Keratinocyte (primary cell): Measurements from ENCODE around the gene ZMIZ1. TPM values are rescaled to one million over a fixed set of nuclear protein-coding genes. Genes with fewer than 3 reads are reported as not detected.

Experiments used
- DNase-seq: peaks from one replicate; pipeline ENCODE4 v3.0.0-alpha.2; 2011; ENCODE audit warnings: low read depth, missing footprints, low spot score
- FAIRE-seq: peaks from 2 replicates; lab custom pipeline; 2011; peaks lifted over from hg19 to GRCh38; lab: Jason Lieb, UNC
- H2AFZ ChIP-seq: 2 replicates; pipeline ENCODE4 v1.6.0; 2012; ENCODE audit warnings: low read length, control low read depth, inconsistent platforms; ENCODE audit not compliant: control insufficient read depth
- H3K27ac ChIP-seq: 2 replicates; pipeline ENCODE4 v1.5.1; 2011; ENCODE audit warnings: low read length; ENCODE audit not compliant: control insufficient read depth, insufficient read depth
- H3K27me3 ChIP-seq: 3 replicates; pipeline ENCODE4 v1.6.0; 2011; ENCODE audit warnings: low read length; ENCODE audit not compliant: control insufficient read depth, insufficient read depth; ENCODE audit errors: extremely low read depth
- H3K36me3 ChIP-seq, 2 experiments: 2 replicates in 1 of 2; 3 replicates in 1 of 2; pipeline ENCODE4 v1.5.1; 2011; ENCODE audit warnings: low read length in 2 of 2, mild to moderate bottlenecking in 1 of 2; ENCODE audit not compliant: control insufficient read depth in 2 of 2, insufficient read depth in 2 of 2; ENCODE audit errors: extremely low read depth in 1 of 2
- H3K4me1 ChIP-seq: 3 replicates; pipeline ENCODE4 v1.5.1; 2011; ENCODE audit warnings: low read length; ENCODE audit not compliant: control insufficient read depth, insufficient read depth; ENCODE audit errors: extremely low read depth
- H3K4me2 ChIP-seq: 3 replicates; pipeline ENCODE4 v1.6.0; 2011; ENCODE audit warnings: low read depth, low read length; ENCODE audit not compliant: control insufficient read depth, insufficient read depth; ENCODE audit errors: extremely low read depth
- H3K4me3 ChIP-seq, 3 experiments: fragments of 200-600 bp in 1 of 3; sonication (generic) in 1 of 3; 2 replicates in 2 of 3; 3 replicates in 1 of 3; pipeline ENCODE4 v1.5.1; 2011 to 2016; ENCODE audit warnings: low read length in 3 of 3, mild to moderate bottlenecking in 3 of 3, control low read depth in 2 of 3, inconsistent platforms in 1 of 3, low read depth in 1 of 3, mixed read lengths in 1 of 3, mixed run types in 1 of 3, moderate library complexity in 1 of 3; ENCODE audit not compliant: control insufficient read depth in 2 of 3, insufficient read depth in 2 of 3; ENCODE audit errors: extremely low read depth in 1 of 3
- H3K79me2 ChIP-seq: 2 replicates; pipeline ENCODE4 v1.6.0; 2012; ENCODE audit warnings: low read length; ENCODE audit not compliant: control insufficient read depth, insufficient read depth
- H3K9ac ChIP-seq: 3 replicates; pipeline ENCODE4 v1.6.0; 2011; ENCODE audit warnings: low read length; ENCODE audit not compliant: control insufficient read depth, insufficient read depth; ENCODE audit errors: extremely low read depth
- H3K9me1 ChIP-seq: 3 replicates; pipeline ENCODE4 v1.6.0; 2011; ENCODE audit warnings: low read length; ENCODE audit not compliant: control insufficient read depth, insufficient read depth; ENCODE audit errors: extremely low read depth
- H3K9me3 ChIP-seq: 2 replicates; pipeline ENCODE4 v1.5.1; 2012; ENCODE audit warnings: low read depth, low read length; ENCODE audit not compliant: control insufficient read depth
- H4K20me1 ChIP-seq: 3 replicates; pipeline ENCODE4 v1.6.0; 2011; ENCODE audit warnings: low read length; ENCODE audit not compliant: control insufficient read depth, insufficient read depth; ENCODE audit errors: extremely low read depth
- CTCF ChIP-seq, 3 experiments: IDR thresholded peaks in 1 of 3; conservative IDR thresholded peaks in 1 of 3; optimal IDR thresholded peaks in 1 of 3; 2 replicates in 2 of 3; 3 replicates in 1 of 3; pipeline versions ENCODE3 to v1.5.1; 2011; ENCODE audit warnings: low read length in 3 of 3, mild to moderate bottlenecking in 3 of 3, moderate library complexity in 2 of 3, control low read depth in 1 of 3, inconsistent platforms in 1 of 3; ENCODE audit not compliant: insufficient read depth in 2 of 3; ENCODE audit errors: extremely low read depth in 1 of 3
- EZH2 ChIP-seq: IDR thresholded peaks from one replicate; pipeline ENCODE4 v1.6.1; 2012; ENCODE audit warnings: inconsistent platforms, mild to moderate bottlenecking, low read length, moderate library complexity
- dilution Hi-C: fragments of 300-500 bp; cut with MboI; formaldehyde crosslinking; loops from one replicate; pipeline ENCODE4 v1.7.0; 2020; ENCODE audit warnings: low sequenced_read_pairs; ENCODE audit not compliant: extremely low pct_ligation_motif_present
- polyA plus RNA-seq, 5 experiments: library from polyadenylated mRNA; depleted of rRNA in 3 of 5; stranded (reverse) in 3 of 5; stranded (forward) in 1 of 5; unstranded in 1 of 5; fragments of >200 nt; gene quantifications; 1 replicate in 1 of 5; 2 replicates in 3 of 5; 3 replicates in 1 of 5; pipeline versions ENCODE4 v1.2.1 to v1.2.3, GENCODE V29; 2011 to 2012; ENCODE audit warnings: missing spikeins in 2 of 5, low read depth in 1 of 5, low replicate concordance in 1 of 5

The ZMIZ1 gene
- polyA plus RNA-seq, 1 donor (not counting 4 experiments of a cell fraction or from before 2014, with no cell fraction given) = 1.8 TPM

- no peaks in the 10 kb centered on the region for H3K4me1 ChIP-seq
- TF ChIP-seq EZH2 (no peak), CTCF (optimal IDR thresholded peaks at IDR 0.05 in 1 of 3, IDR thresholded peaks at IDR 0.05 in 1 of 3, conservative IDR thresholded peaks at IDR 0.05 in 1 of 3; ENCODE audit: extremely low read depth in 1 of 3, insufficient read depth in 2 of 3, low read length in 3 of 3) (no peak)
- H3K79me2 ChIP-seq = peaks cover 14% of the 10 kb centered on the region
- H3K9me3 ChIP-seq = no peaks in the 10 kb centered on the region
- FAIRE-seq (no peak), DNase-seq (no peak)
- H4K20me1 ChIP-seq = peaks cover 18% of the 10 kb centered on the region
- H3K9me1 ChIP-seq = peaks cover 4% of the 10 kb centered on the region
- H2AFZ ChIP-seq = no peak overlapping the region
- H3K27me3 ChIP-seq = no peaks in the 10 kb centered on the region
- no peak overlapping the region for H3K27ac ChIP-seq
- H3K36me3 ChIP-seq = peaks cover 35 to 45% of the 10 kb centered on the region in 2 experiments
- no peak overlapping the region for H3K4me3 ChIP-seq
- no peak overlapping the region for H3K4me2 ChIP-seq
- dilution Hi-C loops = no loop called here
- no peak overlapping the region for H3K9ac ChIP-seq
Observed at GRCh38 chr10:79355420-79356017, 286.8 kb downstream of the ZMIZ1 start.

- H2AFZ ChIP-seq = no peak overlapping the region
- no peak overlapping the region for H3K9ac ChIP-seq
- H4K20me1 ChIP-seq = peaks cover 18% of the 10 kb centered on the region
- H3K4me2 ChIP-seq = no peak overlapping the region
- H3K4me3 ChIP-seq = no peak overlapping the region
- no peaks in the 10 kb centered on the region for H3K27me3 ChIP-seq
- peaks cover 3% of the 10 kb centered on the region for H3K9me1 ChIP-seq
- TF ChIP-seq CTCF (optimal IDR thresholded peaks at IDR 0.05 in 1 of 3, IDR thresholded peaks at IDR 0.05 in 1 of 3, conservative IDR thresholded peaks at IDR 0.05 in 1 of 3; ENCODE audit: extremely low read depth in 1 of 3, insufficient read depth in 2 of 3, low read length in 3 of 3) (no peak), EZH2 (no peak)
- H3K79me2 ChIP-seq = peaks cover 13% of the 10 kb centered on the region
- no peak overlapping the region for H3K27ac ChIP-seq
- H3K9me3 ChIP-seq = no peaks in the 10 kb centered on the region
- dilution Hi-C loops = no loop called here
- H3K4me1 ChIP-seq = no peaks in the 10 kb centered on the region
- FAIRE-seq (no peak), DNase-seq (no peak)
- peaks cover 30 to 40% of the 10 kb centered on the region in 2 experiments for H3K36me3 ChIP-seq
Observed at GRCh38 chr10:79356104-79356503, 287.3 kb downstream of the ZMIZ1 start.
